ENCODE results near the gene NLRP1. TPM values are rescaled to one million over a fixed set of nuclear protein-coding genes. Genes with fewer than 3 reads are reported as not detected.

NLRP1 gene
- total and polyA plus RNA-seq, 12 donors: 6.1 to 88.9 (median 28.5) TPM

DNA sequence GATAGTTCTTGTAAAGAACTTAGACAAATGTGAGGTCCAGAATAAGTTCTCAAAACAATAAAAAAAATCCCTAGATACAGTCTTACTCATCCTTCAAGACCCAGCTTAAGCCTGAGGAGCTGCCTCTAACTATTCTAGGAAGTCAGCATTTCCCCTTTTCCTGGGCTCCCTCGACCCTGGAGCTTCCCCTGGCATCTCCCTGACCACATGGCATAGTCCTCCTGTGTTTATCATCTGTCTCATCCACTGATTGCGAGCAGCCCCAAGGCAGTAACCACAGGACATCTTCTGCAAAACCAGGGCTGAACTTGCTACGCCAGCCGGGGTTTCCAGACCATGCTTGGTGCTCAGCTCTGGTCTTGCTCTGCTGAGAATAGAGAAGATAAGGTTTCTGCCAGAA is 36.7 kb upstream of the NLRP1 start:
- Histone ChIP-seq H3K36me3 (replicated peaks in 1 of 2) (no peaks in the 10 kb centered on the region), H3K27ac (no peak overlapping the region), H3K4me3 (no peak overlapping the region), H3K9me3 (replicated peaks in 1 of 3) (no peaks in the 10 kb centered on the region), H3K4me1 (replicated peaks in 1 of 2) (no peaks in the 10 kb centered on the region), H3K27me3 (peaks cover 21% of the 10 kb centered on the region)
- intact Hi-C loops (cut with DNase I): no loop called here
- TF ChIP-seq POLR2A (IDR thresholded peaks at IDR 0.05): no peak
- TF ChIP-seq, protein P1, sequence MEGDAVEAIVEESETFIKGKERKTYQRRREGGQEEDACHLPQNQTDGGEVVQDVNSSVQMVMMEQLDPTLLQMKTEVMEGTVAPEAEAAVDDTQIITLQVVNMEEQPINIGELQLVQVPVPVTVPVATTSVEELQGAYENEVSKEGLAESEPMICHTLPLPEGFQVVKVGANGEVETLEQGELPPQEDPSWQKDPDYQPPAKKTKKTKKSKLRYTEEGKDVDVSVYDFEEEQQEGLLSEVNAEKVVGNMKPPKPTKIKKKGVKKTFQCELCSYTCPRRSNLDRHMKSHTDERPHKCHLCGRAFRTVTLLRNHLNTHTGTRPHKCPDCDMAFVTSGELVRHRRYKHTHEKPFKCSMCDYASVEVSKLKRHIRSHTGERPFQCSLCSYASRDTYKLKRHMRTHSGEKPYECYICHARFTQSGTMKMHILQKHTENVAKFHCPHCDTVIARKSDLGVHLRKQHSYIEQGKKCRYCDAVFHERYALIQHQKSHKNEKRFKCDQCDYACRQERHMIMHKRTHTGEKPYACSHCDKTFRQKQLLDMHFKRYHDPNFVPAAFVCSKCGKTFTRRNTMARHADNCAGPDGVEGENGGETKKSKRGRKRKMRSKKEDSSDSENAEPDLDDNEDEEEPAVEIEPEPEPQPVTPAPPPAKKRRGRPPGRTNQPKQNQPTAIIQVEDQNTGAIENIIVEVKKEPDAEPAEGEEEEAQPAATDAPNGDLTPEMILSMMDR (IDR thresholded peaks at IDR 0.05): no peak
- 59 to 69% (median 62%) methylated on average over 4 of the region's 4 CpGs for WGBS, 4 donors
- no peak for DNase-seq

- 74 to 82% (median 79%) methylated on average over 20 of the region's 20 CpGs for WGBS, 4 donors
- no peak for DNase-seq
- TF ChIP-seq, protein P1 (IDR thresholded peaks at IDR 0.05): no peak
- no peak for TF ChIP-seq POLR2A (IDR thresholded peaks at IDR 0.05)
- Histone ChIP-seq H3K27me3 (peaks cover 21% of the 10 kb centered on the region), H3K4me1 (replicated peaks in 1 of 2) (no peaks in the 10 kb centered on the region), H3K4me3 (no peak overlapping the region), H3K9me3 (replicated peaks in 1 of 3) (no peaks in the 10 kb centered on the region), H3K36me3 (replicated peaks in 1 of 2) (no peaks in the 10 kb centered on the region), H3K27ac (no peak overlapping the region)
- intact Hi-C loops (cut with DNase I): no loop called here
Observed at GRCh38 chr17:5619088-5619740, 34.9 kb upstream of the NLRP1 start.

GRCh38 chr17:5618476-5618875 is 34.2 kb upstream of the NLRP1 start:
- H3K27me3 ChIP-seq: peaks cover 21% of the 10 kb centered on the region
- intact Hi-C loops (cut with DNase I): no loop called here

GRCh38 chr17:5615476-5615875 is 31.2 kb upstream of the NLRP1 start:
- Histone ChIP-seq H3K4me1 (replicated peaks in 1 of 2) (no peaks in the 10 kb centered on the region), H3K9me3 (replicated peaks in 1 of 3) (no peaks in the 10 kb centered on the region), H3K36me3 (replicated peaks in 1 of 2) (no peaks in the 10 kb centered on the region), H3K27me3 (peaks cover 12% of the 10 kb centered on the region), H3K27ac (no peak overlapping the region), H3K4me3 (no peak overlapping the region)
- TF ChIP-seq, protein P1 (IDR thresholded peaks at IDR 0.05): no peak
- no peak for TF ChIP-seq POLR2A (IDR thresholded peaks at IDR 0.05)
- WGBS, 4 donors: 87 to 95% (median 90%) methylated on average over 2 of the region's 2 CpGs
- intact Hi-C loops (cut with DNase I): no loop called here
- no peak for DNase-seq

More at GRCh38 chr17:5618476-5618875, 34.2 kb upstream of the NLRP1 start:
- H3K27ac ChIP-seq: no peak overlapping the region
- 74 to 79% (median 76%) methylated on average over 2 of the region's 2 CpGs for WGBS, 4 donors
- H3K36me3 ChIP-seq (replicated peaks in 1 of 2): no peaks in the 10 kb centered on the region
- no peaks in the 10 kb centered on the region for H3K4me1 ChIP-seq (replicated peaks in 1 of 2)
- TF ChIP-seq, protein P1 (IDR thresholded peaks at IDR 0.05): no peak
- TF ChIP-seq POLR2A (IDR thresholded peaks at IDR 0.05): no peak
- DNase-seq: no peak
- H3K4me3 ChIP-seq: no peak overlapping the region
- H3K9me3 ChIP-seq (replicated peaks in 1 of 3): no peaks in the 10 kb centered on the region

Measured in adrenal gland (tissue), 12 donors.